ENCODE measurements around the gene CDH13.

DNA sequence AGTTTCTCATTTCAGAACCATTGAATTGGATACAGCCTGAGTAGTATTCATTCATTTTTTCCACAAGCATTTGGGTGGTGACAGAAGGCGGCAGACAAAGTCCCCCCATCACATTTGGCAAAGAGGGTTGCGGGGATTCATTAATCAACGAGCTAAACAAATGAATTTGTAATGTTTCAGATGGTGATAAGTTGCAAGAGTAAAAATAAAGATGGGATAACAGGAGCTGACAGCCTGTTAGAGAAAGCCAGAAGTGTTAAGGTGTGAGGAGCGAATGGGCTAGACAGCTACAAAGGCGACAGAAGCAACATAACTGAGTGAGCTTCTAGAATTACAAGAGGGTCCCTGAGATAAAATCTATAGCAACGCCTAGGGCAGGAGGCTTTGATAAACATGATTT is 838.2 kb downstream of the CDH13 start:
- TF ChIP-seq, protein P1, sequence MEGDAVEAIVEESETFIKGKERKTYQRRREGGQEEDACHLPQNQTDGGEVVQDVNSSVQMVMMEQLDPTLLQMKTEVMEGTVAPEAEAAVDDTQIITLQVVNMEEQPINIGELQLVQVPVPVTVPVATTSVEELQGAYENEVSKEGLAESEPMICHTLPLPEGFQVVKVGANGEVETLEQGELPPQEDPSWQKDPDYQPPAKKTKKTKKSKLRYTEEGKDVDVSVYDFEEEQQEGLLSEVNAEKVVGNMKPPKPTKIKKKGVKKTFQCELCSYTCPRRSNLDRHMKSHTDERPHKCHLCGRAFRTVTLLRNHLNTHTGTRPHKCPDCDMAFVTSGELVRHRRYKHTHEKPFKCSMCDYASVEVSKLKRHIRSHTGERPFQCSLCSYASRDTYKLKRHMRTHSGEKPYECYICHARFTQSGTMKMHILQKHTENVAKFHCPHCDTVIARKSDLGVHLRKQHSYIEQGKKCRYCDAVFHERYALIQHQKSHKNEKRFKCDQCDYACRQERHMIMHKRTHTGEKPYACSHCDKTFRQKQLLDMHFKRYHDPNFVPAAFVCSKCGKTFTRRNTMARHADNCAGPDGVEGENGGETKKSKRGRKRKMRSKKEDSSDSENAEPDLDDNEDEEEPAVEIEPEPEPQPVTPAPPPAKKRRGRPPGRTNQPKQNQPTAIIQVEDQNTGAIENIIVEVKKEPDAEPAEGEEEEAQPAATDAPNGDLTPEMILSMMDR (IDR thresholded peaks at IDR 0.05): no peak
- no peak for TF ChIP-seq POLR2A (IDR thresholded peaks at IDR 0.05)
